Upper lobe of right lung (tissue), 1 donor: ENCODE data around the gene PMEPA1. TPM values are rescaled to one million over a fixed set of nuclear protein-coding genes. Genes with fewer than 3 reads are reported as not detected.

Experiments
- ATAC-seq: fragments of 200-7000 bp; cut with Tn5 transposase; one replicate; pipeline ENCODE4 v1.9.1; 2020; ENCODE audit warnings: mild to moderate bottlenecking, moderate library complexity
- DNase-seq: peaks from one replicate; pipeline ENCODE4 v3.0.0-alpha.2; 2020
- H3K27ac ChIP-seq: fragments of 200-600 bp; one replicate; pipeline ENCODE4 v1.8.0; 2022
- H3K27me3 ChIP-seq: fragments of 200-600 bp; one replicate; pipeline ENCODE4 v1.8.0; 2022; ENCODE audit warnings: mild to moderate bottlenecking
- H3K36me3 ChIP-seq: fragments of 200-600 bp; one replicate; pipeline ENCODE4 v1.8.0; 2022
- H3K4me1 ChIP-seq: fragments of 200-600 bp; one replicate; pipeline ENCODE4 v1.8.0; 2022
- H3K4me3 ChIP-seq: fragments of 200-600 bp; one replicate; pipeline ENCODE4 v1.8.0; 2022; ENCODE audit warnings: mild to moderate bottlenecking
- H3K9me3 ChIP-seq: fragments of 200-600 bp; one replicate; pipeline ENCODE4 v1.8.0; 2022
- intact Hi-C: fragments of 100-400 bp; cut with DNase I; formaldehyde crosslinking; loops from one replicate; pipeline ENCODE4 v1.11.0; 2022
- total RNA-seq: library from RNA; stranded (reverse); fragmentation: NEBNext Ultra II Directional; extraction: Animal tissue kit (Norgen Biotek cat#: 25700); gene quantifications from one replicate; pipeline ENCODE4 v1.2.1, GENCODE V29; 2021
- TF ChIP-seq, protein P1 (sequence below): fragments of 200-600 bp; IDR thresholded peaks from one replicate; pipeline ENCODE4 v1.8.0; 2022; ENCODE audit warnings: antibody characterized with exemption
- donor health status: DM: no; HTN: yes; CAD: no; lungs with severe emphysema.

Gene PMEPA1
- total RNA-seq, 1 donor from 2014 or later = 49.1 TPM

DNA sequence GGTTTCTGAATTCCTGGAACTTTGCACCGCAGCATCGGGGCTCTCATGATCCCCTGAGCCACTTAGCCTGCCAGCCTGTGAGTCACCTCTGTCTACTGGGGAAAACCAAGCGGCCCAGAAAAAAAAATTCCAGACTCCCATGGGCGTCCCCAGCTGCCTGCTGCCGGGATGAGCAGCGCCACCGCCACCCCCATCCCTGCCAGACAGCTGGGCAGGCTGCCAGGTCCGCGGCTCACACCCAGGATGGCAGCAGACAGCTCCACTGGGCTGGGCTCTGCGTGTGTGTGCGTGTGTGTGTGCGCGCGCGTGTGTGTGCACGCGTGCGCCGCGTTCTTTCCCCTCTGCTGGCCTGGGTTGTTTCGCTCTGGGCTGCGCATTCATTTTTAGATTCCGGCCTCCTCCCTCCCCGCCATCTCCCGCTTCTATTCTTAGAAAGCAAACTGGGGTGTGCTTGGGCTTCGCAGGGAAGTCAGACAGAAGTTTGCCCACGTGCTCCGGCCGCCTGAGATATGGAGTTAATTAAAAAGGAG lies 38.9 kb upstream of the PMEPA1 start:
- DNase-seq = peak; percentile 84
- peak overlapping the region; percentile 32 for H3K4me3 ChIP-seq
- intact Hi-C loops = no loop called here

DNA sequence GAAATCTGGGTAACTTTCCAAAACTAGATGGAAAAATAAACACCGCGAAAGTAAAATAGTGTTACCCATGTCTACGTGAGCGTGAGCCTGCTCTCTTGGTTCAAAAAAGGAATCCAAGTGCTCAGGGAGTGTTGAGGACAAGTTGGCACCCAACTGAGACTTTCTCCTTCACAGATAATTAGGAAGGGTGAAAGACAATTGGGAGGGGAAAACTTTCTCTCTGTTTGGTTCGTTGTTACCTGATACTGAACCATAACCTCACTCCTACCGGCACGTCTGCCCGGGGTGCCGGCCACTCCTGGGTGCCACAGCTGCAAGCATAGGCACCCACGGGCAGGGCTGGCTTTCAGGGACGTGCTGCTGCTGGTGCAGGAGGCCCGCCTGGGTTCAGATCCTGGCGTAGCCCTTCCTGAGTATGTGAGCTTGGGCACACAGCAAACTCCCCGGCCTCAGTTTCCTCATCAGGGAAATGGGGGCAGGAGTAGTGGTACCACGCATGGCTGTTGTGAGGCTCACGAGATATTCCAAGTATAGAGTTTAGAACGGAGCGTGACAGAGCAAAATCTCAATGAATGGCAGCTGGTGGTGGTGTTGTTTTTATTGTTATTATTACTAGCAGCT lies 38.2 kb upstream of the PMEPA1 start:
- TF ChIP-seq, protein P1, sequence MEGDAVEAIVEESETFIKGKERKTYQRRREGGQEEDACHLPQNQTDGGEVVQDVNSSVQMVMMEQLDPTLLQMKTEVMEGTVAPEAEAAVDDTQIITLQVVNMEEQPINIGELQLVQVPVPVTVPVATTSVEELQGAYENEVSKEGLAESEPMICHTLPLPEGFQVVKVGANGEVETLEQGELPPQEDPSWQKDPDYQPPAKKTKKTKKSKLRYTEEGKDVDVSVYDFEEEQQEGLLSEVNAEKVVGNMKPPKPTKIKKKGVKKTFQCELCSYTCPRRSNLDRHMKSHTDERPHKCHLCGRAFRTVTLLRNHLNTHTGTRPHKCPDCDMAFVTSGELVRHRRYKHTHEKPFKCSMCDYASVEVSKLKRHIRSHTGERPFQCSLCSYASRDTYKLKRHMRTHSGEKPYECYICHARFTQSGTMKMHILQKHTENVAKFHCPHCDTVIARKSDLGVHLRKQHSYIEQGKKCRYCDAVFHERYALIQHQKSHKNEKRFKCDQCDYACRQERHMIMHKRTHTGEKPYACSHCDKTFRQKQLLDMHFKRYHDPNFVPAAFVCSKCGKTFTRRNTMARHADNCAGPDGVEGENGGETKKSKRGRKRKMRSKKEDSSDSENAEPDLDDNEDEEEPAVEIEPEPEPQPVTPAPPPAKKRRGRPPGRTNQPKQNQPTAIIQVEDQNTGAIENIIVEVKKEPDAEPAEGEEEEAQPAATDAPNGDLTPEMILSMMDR = no peak
- intact Hi-C loops = no loop called here
- DNase-seq (no peak), ATAC-seq (no peak)
- no peaks in the 10 kb centered on the region for H3K9me3 ChIP-seq
- peak overlapping the region; percentile 32 for H3K4me3 ChIP-seq
- peaks cover 25% of the 10 kb centered on the region for H3K4me1 ChIP-seq
- no peaks in the 10 kb centered on the region for H3K27me3 ChIP-seq
- H3K36me3 ChIP-seq = no peaks in the 10 kb centered on the region
- H3K27ac ChIP-seq = peak overlapping the region; percentile 53

More for the DNA sequence above, 38.9 kb upstream of the PMEPA1 start:
- H3K27ac ChIP-seq = peak overlapping the region; percentile 53
- H3K36me3 ChIP-seq = no peaks in the 10 kb centered on the region
- TF ChIP-seq, protein P1 = no peak
- H3K9me3 ChIP-seq = no peaks in the 10 kb centered on the region
- no peaks in the 10 kb centered on the region for H3K27me3 ChIP-seq
- H3K4me1 ChIP-seq = peaks cover 25% of the 10 kb centered on the region
- ATAC-seq = peak; percentile 71

- no peak overlapping the region for H3K27ac ChIP-seq
- no peaks in the 10 kb centered on the region for H3K27me3 ChIP-seq
- TF ChIP-seq, protein P1 = no peak
- no peaks in the 10 kb centered on the region for H3K36me3 ChIP-seq
- intact Hi-C loops = no loop called here
- no peak for ATAC-seq
- H3K4me3 ChIP-seq = no peak overlapping the region
- no peak for DNase-seq
- H3K4me1 ChIP-seq = peaks cover 25% of the 10 kb centered on the region
- no peaks in the 10 kb centered on the region for H3K9me3 ChIP-seq
Measured at GRCh38 chr20:57746832-57747404, 37.1 kb upstream of the PMEPA1 start.

- no peaks in the 10 kb centered on the region for H3K36me3 ChIP-seq
- H3K27me3 ChIP-seq = no peaks in the 10 kb centered on the region
- H3K27ac ChIP-seq = no peak overlapping the region
- intact Hi-C loops = no loop called here
- H3K4me1 ChIP-seq = peaks cover 25% of the 10 kb centered on the region
- no peaks in the 10 kb centered on the region for H3K9me3 ChIP-seq
- no peak overlapping the region for H3K4me3 ChIP-seq
- DNase-seq = no peak
- no peak for ATAC-seq
- TF ChIP-seq, protein P1 = no peak
Measured at GRCh38 chr20:57746201-57746600, 36.4 kb upstream of the PMEPA1 start.

GRCh38 chr20:57744206-57744605 lies 34.4 kb upstream of the PMEPA1 start:
- H3K4me1 ChIP-seq = peaks cover 14% of the 10 kb centered on the region
- no peaks in the 10 kb centered on the region for H3K36me3 ChIP-seq
- DNase-seq (no peak), ATAC-seq (no peak)
- H3K9me3 ChIP-seq = no peaks in the 10 kb centered on the region
- TF ChIP-seq, protein P1 = no peak
- no peak overlapping the region for H3K4me3 ChIP-seq
- intact Hi-C loops = no loop called here
- no peak overlapping the region for H3K27ac ChIP-seq
- no peaks in the 10 kb centered on the region for H3K27me3 ChIP-seq
